GM23338 (cell line): ENCODE measurements around the gene ITSN2. TPM values are rescaled to one million over a fixed set of nuclear protein-coding genes. Genes with fewer than 3 reads are reported as not detected.

ENCODE experiments used
- ATAC-seq: fragments of 200-7000 bp; cut with Tn5 transposase; 3 replicates; pipeline ENCODE4 v1.9.1; 2020
- DNase-seq: peaks from one replicate; pipeline ENCODE4 v3.0.0-alpha.2; 2015; ENCODE audit warnings: low spot score
- H2AFZ ChIP-seq: fragments of 200-600 bp; sonication (generic); 2 replicates; pipeline ENCODE4 v1.8.0; 2016; ENCODE audit warnings: antibody characterized with exemption, mild to moderate bottlenecking, moderate library complexity
- H3F3A ChIP-seq: fragments of 200-600 bp; sonication (generic); replicated peaks from 2 replicates; pipeline ENCODE4 v1.8.0; 2017; ENCODE audit warnings: antibody characterized with exemption, mixed run types, low read depth
- H3K27ac ChIP-seq: fragments of 200-600 bp; sonication (generic); 2 replicates; pipeline ENCODE4 v1.6.1; 2016; ENCODE audit warnings: low read depth
- H3K27me3 ChIP-seq: fragments of 200-600 bp; sonication (generic); 2 replicates; pipeline ENCODE4 v1.8.0; 2016; ENCODE audit warnings: mild to moderate bottlenecking, mixed run types, moderate library complexity; ENCODE audit not compliant: insufficient read depth
- H3K36me3 ChIP-seq: fragments of 200-600 bp; sonication (generic); 2 replicates; pipeline ENCODE4 v1.8.0; 2016; ENCODE audit warnings: mild to moderate bottlenecking; ENCODE audit not compliant: insufficient read depth
- H3K4me1 ChIP-seq: fragments of 200-600 bp; sonication (generic); 2 replicates; pipeline ENCODE4 v1.8.0; 2016; ENCODE audit warnings: mild to moderate bottlenecking, moderate library complexity; ENCODE audit not compliant: insufficient read depth
- H3K4me2 ChIP-seq: fragments of 200-600 bp; sonication (generic); 2 replicates; pipeline ENCODE4 v1.7.1; 2017; ENCODE audit warnings: mixed run types
- H3K4me3 ChIP-seq: fragments of 200-600 bp; sonication (generic); 2 replicates; pipeline ENCODE4 v1.6.1; 2016; ENCODE audit warnings: mixed run types
- H3K79me2 ChIP-seq: fragments of 200-600 bp; sonication (generic); replicated peaks from 2 replicates; pipeline ENCODE4 v1.8.0; 2017; ENCODE audit warnings: mild to moderate bottlenecking; ENCODE audit not compliant: insufficient read depth
- H3K9me2 ChIP-seq: fragments of 200-600 bp; sonication (generic); 2 replicates; pipeline ENCODE4 v1.8.0; 2017; ENCODE audit not compliant: insufficient read depth
- H4K20me1 ChIP-seq: fragments of 200-600 bp; sonication (generic); replicated peaks from 2 replicates; pipeline ENCODE4 v1.8.0; 2017; ENCODE audit warnings: mild to moderate bottlenecking; ENCODE audit not compliant: insufficient read depth
- H3K27ac Mint-ChIP-seq: 2 replicates; pipeline ENCODE4 v1.8.0; 2020; ENCODE audit warnings: inconsistent platforms, mild to moderate bottlenecking, moderate library complexity, mixed read lengths
- H3K27me3 Mint-ChIP-seq: 3 replicates; pipeline ENCODE4 v1.8.0; 2022; ENCODE audit warnings: low read depth, mild to moderate bottlenecking, moderate library complexity, mixed read lengths, inconsistent platforms; ENCODE audit not compliant: insufficient read depth, poor library complexity
- H3K36me3 Mint-ChIP-seq: 3 replicates; pipeline ENCODE4 v1.8.0; 2021; ENCODE audit warnings: low read depth, mild to moderate bottlenecking, inconsistent platforms, moderate library complexity, mixed read lengths
- H3K4me1 Mint-ChIP-seq: 3 replicates; pipeline ENCODE4 v1.8.0; 2020; ENCODE audit warnings: mild to moderate bottlenecking, inconsistent platforms, mixed read lengths
- H3K4me3 Mint-ChIP-seq: 3 replicates; pipeline ENCODE4 v1.8.0; 2021; ENCODE audit warnings: moderate library complexity, mild to moderate bottlenecking, inconsistent platforms, mixed read lengths
- H3K9me3 Mint-ChIP-seq: 3 replicates; pipeline ENCODE4 v1.8.0; 2020; ENCODE audit warnings: moderate library complexity, mild to moderate bottlenecking, inconsistent platforms, mixed read lengths
- EZH2phosphoT487 ChIP-seq: fragments of 200-600 bp; sonication (generic); IDR thresholded peaks from one replicate; pipeline ENCODE4 v1.8.1; 2018; ENCODE audit warnings: antibody characterized with exemption; ENCODE audit not compliant: unreplicated experiment
- JUNB ChIP-seq: IDR thresholded peaks from one replicate; pipeline ENCODE4 v1.6.1; 2016; ENCODE audit warnings: antibody characterized with exemption; ENCODE audit not compliant: unreplicated experiment
- NANOG ChIP-seq: IDR thresholded peaks from 2 replicates; pipeline ENCODE4 v1.6.1; 2016; ENCODE audit warnings: antibody characterized with exemption, borderline replicate concordance
- ZNF114 ChIP-seq: fragments of 250-450 bp; sonication (Bioruptor Pico); IDR thresholded peaks from 2 replicates; pipeline ENCODE4 v1.5.0; 2020; ENCODE audit warnings: mild to moderate bottlenecking, moderate library complexity
- ZNF331 ChIP-seq: fragments of 250-450 bp; sonication (Bioruptor Pico); IDR thresholded peaks from 2 replicates; pipeline ENCODE4 v1.5.0; 2020; ENCODE audit warnings: low read depth, mild to moderate bottlenecking, moderate library complexity
- polyA plus RNA-seq: library from polyadenylated mRNA; unstranded; fragments of >200 nt; fragmentation: Nextera tagmentation; extraction: Ambion mirVana; gene quantifications from 2 replicates; pipeline ENCODE4 v1.2.1, GENCODE V29; 2016
- total RNA-seq: library from RNA; depleted of rRNA; stranded (reverse); fragments of >200 nt; shearing (Covaris generic); gene quantifications from 2 replicates; pipeline ENCODE4 v1.2.3, GENCODE V29; 2014
- TF ChIP-seq, protein P1 (sequence below): fragments of 250-450 bp; sonication (Bioruptor Pico); IDR thresholded peaks from 2 replicates; pipeline ENCODE4 v1.5.0; 2020; ENCODE audit warnings: mild to moderate bottlenecking, moderate library complexity
- TF ChIP-seq, protein P2 (sequence below), 2 experiments: fragments of 200-600 bp in 1 of 2; sonication (generic) in 1 of 2; conservative IDR thresholded peaks; 2 replicates each; pipeline versions ENCODE4 v1.5.1 to v1.6.1; 2016 to 2017; ENCODE audit warnings: antibody characterized with exemption in 2 of 2, low read depth in 2 of 2, mild to moderate bottlenecking in 2 of 2, moderate library complexity in 1 of 2

ITSN2 gene
- total and polyA plus RNA-seq, 2 experiments from 2014 or later: 17.1 to 17.8 TPM

DNA sequence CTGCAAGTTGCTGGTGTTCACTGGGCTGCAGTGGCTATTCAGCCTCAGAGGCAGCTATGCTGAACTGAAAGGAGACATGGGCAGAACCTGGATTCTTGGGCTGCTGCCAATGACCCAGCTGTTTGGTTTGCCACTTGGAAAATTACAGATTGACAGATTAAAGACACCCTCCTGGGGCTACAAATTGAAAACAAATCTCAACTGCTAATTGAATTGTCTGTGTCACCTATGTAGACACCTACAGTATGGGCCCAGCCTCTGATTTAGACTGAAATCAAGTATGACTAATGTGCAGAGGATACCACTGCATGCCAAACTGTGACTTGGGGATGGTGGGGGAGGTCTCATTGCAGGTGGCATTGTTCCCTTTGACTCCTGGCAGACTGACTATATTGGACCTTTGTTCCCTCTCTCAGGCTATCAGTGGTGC lies 42.8 kb downstream of the ITSN2 start (continued):
- TF ChIP-seq, protein P1, sequence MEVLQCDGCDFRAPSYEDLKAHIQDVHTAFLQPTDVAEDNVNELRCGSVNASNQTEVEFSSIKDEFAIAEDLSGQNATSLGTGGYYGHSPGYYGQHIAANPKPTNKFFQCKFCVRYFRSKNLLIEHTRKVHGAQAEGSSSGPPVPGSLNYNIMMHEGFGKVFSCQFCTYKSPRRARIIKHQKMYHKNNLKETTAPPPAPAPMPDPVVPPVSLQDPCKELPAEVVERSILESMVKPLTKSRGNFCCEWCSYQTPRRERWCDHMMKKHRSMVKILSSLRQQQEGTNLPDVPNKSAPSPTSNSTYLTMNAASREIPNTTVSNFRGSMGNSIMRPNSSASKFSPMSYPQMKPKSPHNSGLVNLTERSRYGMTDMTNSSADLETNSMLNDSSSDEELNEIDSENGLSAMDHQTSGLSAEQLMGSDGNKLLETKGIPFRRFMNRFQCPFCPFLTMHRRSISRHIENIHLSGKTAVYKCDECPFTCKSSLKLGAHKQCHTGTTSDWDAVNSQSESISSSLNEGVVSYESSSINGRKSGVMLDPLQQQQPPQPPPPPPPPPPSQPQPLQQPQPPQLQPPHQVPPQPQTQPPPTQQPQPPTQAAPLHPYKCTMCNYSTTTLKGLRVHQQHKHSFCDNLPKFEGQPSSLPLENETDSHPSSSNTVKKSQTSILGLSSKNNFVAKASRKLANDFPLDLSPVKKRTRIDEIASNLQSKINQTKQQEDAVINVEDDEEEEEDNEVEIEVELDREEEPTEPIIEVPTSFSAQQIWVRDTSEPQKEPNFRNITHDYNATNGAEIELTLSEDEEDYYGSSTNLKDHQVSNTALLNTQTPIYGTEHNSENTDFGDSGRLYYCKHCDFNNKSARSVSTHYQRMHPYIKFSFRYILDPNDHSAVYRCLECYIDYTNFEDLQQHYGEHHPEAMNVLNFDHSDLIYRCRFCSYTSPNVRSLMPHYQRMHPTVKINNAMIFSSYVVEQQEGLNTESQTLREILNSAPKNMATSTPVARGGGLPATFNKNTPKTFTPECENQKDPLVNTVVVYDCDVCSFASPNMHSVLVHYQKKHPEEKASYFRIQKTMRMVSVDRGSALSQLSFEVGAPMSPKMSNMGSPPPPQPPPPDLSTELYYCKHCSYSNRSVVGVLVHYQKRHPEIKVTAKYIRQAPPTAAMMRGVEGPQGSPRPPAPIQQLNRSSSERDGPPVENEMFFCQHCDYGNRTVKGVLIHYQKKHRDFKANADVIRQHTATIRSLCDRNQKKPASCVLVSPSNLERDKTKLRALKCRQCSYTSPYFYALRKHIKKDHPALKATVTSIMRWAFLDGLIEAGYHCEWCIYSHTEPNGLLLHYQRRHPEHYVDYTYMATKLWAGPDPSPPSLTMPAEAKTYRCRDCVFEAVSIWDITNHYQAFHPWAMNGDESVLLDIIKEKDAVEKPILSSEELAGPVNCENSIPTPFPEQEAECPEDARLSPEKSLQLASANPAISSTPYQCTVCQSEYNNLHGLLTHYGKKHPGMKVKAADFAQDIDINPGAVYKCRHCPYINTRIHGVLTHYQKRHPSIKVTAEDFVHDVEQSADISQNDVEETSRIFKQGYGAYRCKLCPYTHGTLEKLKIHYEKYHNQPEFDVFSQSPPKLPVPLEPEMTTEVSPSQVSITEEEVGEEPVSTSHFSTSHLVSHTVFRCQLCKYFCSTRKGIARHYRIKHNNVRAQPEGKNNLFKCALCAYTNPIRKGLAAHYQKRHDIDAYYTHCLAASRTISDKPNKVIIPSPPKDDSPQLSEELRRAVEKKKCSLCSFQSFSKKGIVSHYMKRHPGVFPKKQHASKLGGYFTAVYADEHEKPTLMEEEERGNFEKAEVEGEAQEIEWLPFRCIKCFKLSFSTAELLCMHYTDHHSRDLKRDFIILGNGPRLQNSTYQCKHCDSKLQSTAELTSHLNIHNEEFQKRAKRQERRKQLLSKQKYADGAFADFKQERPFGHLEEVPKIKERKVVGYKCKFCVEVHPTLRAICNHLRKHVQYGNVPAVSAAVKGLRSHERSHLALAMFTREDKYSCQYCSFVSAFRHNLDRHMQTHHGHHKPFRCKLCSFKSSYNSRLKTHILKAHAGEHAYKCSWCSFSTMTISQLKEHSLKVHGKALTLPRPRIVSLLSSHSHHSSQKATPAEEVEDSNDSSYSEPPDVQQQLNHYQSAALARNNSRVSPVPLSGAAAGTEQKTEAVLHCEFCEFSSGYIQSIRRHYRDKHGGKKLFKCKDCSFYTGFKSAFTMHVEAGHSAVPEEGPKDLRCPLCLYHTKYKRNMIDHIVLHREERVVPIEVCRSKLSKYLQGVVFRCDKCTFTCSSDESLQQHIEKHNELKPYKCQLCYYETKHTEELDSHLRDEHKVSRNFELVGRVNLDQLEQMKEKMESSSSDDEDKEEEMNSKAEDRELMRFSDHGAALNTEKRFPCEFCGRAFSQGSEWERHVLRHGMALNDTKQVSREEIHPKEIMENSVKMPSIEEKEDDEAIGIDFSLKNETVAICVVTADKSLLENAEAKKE (CRISPR knock-in tag): no peak
- TF ChIP-seq, protein P2, sequence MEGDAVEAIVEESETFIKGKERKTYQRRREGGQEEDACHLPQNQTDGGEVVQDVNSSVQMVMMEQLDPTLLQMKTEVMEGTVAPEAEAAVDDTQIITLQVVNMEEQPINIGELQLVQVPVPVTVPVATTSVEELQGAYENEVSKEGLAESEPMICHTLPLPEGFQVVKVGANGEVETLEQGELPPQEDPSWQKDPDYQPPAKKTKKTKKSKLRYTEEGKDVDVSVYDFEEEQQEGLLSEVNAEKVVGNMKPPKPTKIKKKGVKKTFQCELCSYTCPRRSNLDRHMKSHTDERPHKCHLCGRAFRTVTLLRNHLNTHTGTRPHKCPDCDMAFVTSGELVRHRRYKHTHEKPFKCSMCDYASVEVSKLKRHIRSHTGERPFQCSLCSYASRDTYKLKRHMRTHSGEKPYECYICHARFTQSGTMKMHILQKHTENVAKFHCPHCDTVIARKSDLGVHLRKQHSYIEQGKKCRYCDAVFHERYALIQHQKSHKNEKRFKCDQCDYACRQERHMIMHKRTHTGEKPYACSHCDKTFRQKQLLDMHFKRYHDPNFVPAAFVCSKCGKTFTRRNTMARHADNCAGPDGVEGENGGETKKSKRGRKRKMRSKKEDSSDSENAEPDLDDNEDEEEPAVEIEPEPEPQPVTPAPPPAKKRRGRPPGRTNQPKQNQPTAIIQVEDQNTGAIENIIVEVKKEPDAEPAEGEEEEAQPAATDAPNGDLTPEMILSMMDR (conservative IDR thresholded peaks at IDR 0.05; ENCODE audit: low read depth in 2 of 2): no peak
- no peak for TF ChIP-seq ZNF331 (CRISPR knock-in tag)

DNA sequence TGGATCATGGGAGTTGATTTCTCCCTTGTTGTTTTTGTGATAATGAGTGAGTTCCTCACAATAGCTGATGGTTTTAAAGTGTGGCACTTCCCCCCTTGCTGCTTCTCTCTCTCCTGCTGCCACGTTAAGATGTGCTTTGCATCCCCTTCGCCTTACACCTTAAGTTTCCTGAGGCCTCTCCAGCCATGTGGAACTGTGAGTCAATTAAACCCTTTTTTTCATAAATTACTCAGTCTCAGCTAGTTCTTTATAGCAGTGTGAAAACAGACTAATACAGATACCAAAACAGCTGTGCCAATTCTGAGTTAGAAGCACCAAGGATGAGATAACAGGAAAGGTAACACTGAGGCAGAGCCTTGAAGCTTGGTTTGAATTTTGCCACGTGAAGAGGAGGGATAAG lies 44.7 kb downstream of the ITSN2 start:
- no peaks in the 10 kb centered on the region for H3K27me3 ChIP-seq
- H3K4me2 ChIP-seq: no peak overlapping the region
- ATAC-seq: no peak
- H3K36me3 ChIP-seq: no peaks in the 10 kb centered on the region
- H2AFZ ChIP-seq: no peak overlapping the region
- no peaks in the 10 kb centered on the region for H3K9me2 ChIP-seq
- Mint-ChIP-seq H3K4me1 (0 out of 3 replicates have a peak, but pooled peaks cover 3% of the 10 kb centered on the region), H3K4me3 (no peak overlapping the region), H3K9me3 (peaks cover 14% of the 10 kb centered on the region), H3K27ac (no peak overlapping the region), H3K27me3 (no peaks in the 10 kb centered on the region), H3K36me3 (peaks cover 16% of the 10 kb centered on the region)
- no peak overlapping the region for H3K4me3 ChIP-seq
- no peaks in the 10 kb centered on the region for H3F3A ChIP-seq
- no peaks in the 10 kb centered on the region for H3K4me1 ChIP-seq
- no peak for DNase-seq
- no peaks in the 10 kb centered on the region for H3K79me2 ChIP-seq
- H4K20me1 ChIP-seq: no peaks in the 10 kb centered on the region
- no peak overlapping the region for H3K27ac ChIP-seq
- TF ChIP-seq JUNB: no peak
- no peak for TF ChIP-seq NANOG
- TF ChIP-seq, protein P1 (CRISPR knock-in tag): no peak
- TF ChIP-seq ZNF331 (CRISPR knock-in tag): no peak
- no peak for TF ChIP-seq EZH2phosphoT487
- TF ChIP-seq ZNF114 (CRISPR knock-in tag): no peak
